BLaER1 treated with 17β-estradiol and CSF1 and Interleukin-3, amounts not matched to agents 10 nM and 100 nM (cell line): ENCODE data around the gene SSC5D.

Source experiments
- H3K27ac ChIP-seq, 11 experiments: shearing (Covaris generic); formaldehyde crosslinking; 2 replicates each; pipeline ENCODE4 v1.8.1; 2022
- H3K27me3 ChIP-seq, 11 experiments: shearing (Covaris generic); formaldehyde crosslinking; 2 replicates each; pipeline ENCODE4 v1.8.1; 2022
- H3K36me3 ChIP-seq, 11 experiments: shearing (Covaris generic); formaldehyde crosslinking; 2 replicates each; pipeline ENCODE4 v1.8.1; 2022
- H3K4me1 ChIP-seq, 10 experiments: shearing (Covaris generic); formaldehyde crosslinking; 2 replicates each; pipeline ENCODE4 v1.8.1; 2022
- H3K4me2 ChIP-seq, 11 experiments: shearing (Covaris generic); formaldehyde crosslinking; 2 replicates each; pipeline ENCODE4 v1.8.1; 2022
- H3K4me3 ChIP-seq, 10 experiments: shearing (Covaris generic); formaldehyde crosslinking; 2 replicates each; pipeline ENCODE4 v1.8.1; 2022
- H3K9ac ChIP-seq, 11 experiments: shearing (Covaris generic); formaldehyde crosslinking; 2 replicates each; pipeline ENCODE4 v1.8.1; 2022
- H3K9me3 ChIP-seq, 11 experiments: shearing (Covaris generic); formaldehyde crosslinking; replicated peaks in 1 of 11; 2 replicates each; pipeline ENCODE4 v1.8.1; 2022
- H4K20me1 ChIP-seq, 11 experiments: shearing (Covaris generic); formaldehyde crosslinking; 2 replicates each; pipeline ENCODE4 v1.8.1; 2022
- Cebpa-rat ChIP-seq, 11 experiments: shearing (Covaris generic); IDR thresholded peaks; 2 replicates each; pipeline ENCODE4 v1.8.1; 2022

SSC5D gene

GRCh38 chr19:55546822-55547614, 58.8 kb downstream of the SSC5D start:
- peak overlapping the region; percentile 10 to 53 (median 32); a peak in 15 of 20 replicates for H3K4me3 ChIP-seq

GRCh38 chr19:55549500-55550320, 61.5 kb downstream of the SSC5D start:
- H3K27ac ChIP-seq: peak overlapping the region; percentile 59 to 98 (median 77)
- TF ChIP-seq Cebpa-rat (IDR thresholded peaks at IDR 0.05): no peak
- peak overlapping the region; percentile 83 to 99 (median 91) for H3K4me2 ChIP-seq
- H3K36me3 ChIP-seq: no peaks in the 10 kb centered on the region
- peaks cover 62 to 89% (median 84%) of the 10 kb centered on the region in 10 experiments for H3K4me1 ChIP-seq
- peak overlapping the region; percentile 41 to 67 (median 52); a peak in 19 of 20 replicates for H3K4me3 ChIP-seq
- no peaks in the 10 kb centered on the region for H3K27me3 ChIP-seq
- no peaks in the 10 kb centered on the region for H3K9me3 ChIP-seq
- no peaks in the 10 kb centered on the region for H4K20me1 ChIP-seq
- peak overlapping the region; percentile 57 to 84 (median 72) for H3K9ac ChIP-seq

More at GRCh38 chr19:55546822-55547614, 58.8 kb downstream of the SSC5D start:
- Histone ChIP-seq H3K27me3 (no peaks in the 10 kb centered on the region), H3K27ac (peak overlapping the region; percentile 74 to 98 (median 83)), H3K9ac (peak overlapping the region; percentile 48 to 84 (median 71)), H3K4me2 (peak overlapping the region; percentile 83 to 98 (median 91)), H4K20me1 (no peaks in the 10 kb centered on the region), H3K36me3 (no peaks in the 10 kb centered on the region), H3K9me3 (no peaks in the 10 kb centered on the region), H3K4me1 (peaks cover 61 to 79% (median 74%) of the 10 kb centered on the region in 10 experiments)
- TF ChIP-seq Cebpa-rat (IDR thresholded peaks at IDR 0.05): no peak

DNA sequence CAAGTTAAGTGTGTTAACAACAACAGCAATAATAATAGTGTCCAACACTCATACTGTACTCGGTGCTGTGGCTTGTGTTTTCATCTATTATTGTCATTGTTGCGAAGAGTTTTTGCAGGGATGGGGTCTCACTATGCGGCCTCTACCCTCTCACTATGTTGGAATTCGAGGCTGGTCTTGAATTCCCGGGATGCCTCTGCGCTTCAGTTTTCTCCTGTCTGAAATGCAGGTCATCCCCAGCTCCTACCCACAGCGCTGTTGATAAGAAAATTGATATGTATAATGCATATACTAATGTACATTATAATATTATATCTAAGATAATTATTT, 62.0 kb downstream of the SSC5D start:
- Histone ChIP-seq H3K9ac (peak overlapping the region; percentile 57 to 84 (median 72); a peak in 21 of 22 replicates), H3K27me3 (no peaks in the 10 kb centered on the region), H3K4me2 (peak overlapping the region; percentile 83 to 99 (median 91)), H3K4me1 (peaks cover 57 to 84% (median 78%) of the 10 kb centered on the region in 10 experiments), H3K27ac (peak overlapping the region; percentile 59 to 98 (median 77); a peak in 20 of 22 replicates), H3K9me3 (no peaks in the 10 kb centered on the region), H3K4me3 (peak overlapping the region; percentile 41 to 67 (median 52); a peak in 17 of 20 replicates), H4K20me1 (no peaks in the 10 kb centered on the region), H3K36me3 (no peaks in the 10 kb centered on the region)
- TF ChIP-seq Cebpa-rat (IDR thresholded peaks at IDR 0.05): no peak

DNA sequence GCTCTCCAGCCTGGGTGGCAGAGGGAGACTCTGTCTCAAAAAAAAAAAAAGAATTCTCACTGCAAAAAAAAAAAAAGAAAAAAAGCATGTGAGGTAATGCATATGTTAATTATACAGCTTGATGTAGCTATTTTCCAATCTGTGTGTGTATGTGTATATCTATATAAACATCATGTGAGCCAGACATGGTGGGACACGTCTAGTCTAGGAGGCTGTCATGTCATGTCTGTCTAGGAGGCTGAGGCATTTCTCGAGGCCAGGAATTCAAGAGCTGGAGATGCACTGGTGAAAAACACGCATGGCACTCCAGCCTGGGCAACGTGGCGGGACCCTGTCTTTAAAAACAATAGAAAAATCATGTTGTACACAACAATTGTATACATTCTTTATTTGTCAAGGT, 64.0 kb downstream of the SSC5D start:
- no peak overlapping the region for H3K9ac ChIP-seq
- H3K4me3 ChIP-seq: no peak overlapping the region
- H3K27ac ChIP-seq: no peak overlapping the region
- H3K36me3 ChIP-seq: no peaks in the 10 kb centered on the region
- no peaks in the 10 kb centered on the region for H4K20me1 ChIP-seq
- no peaks in the 10 kb centered on the region for H3K9me3 ChIP-seq
- no peak for TF ChIP-seq Cebpa-rat (IDR thresholded peaks at IDR 0.05)
- peak overlapping the region in 8 of 11 experiments; percentile 33 to 60 (median 46); a peak in 11 of 22 replicates for H3K4me2 ChIP-seq
- no peaks in the 10 kb centered on the region for H3K27me3 ChIP-seq
- H3K4me1 ChIP-seq: peaks cover 38 to 64% (median 59%) of the 10 kb centered on the region in 10 experiments

GRCh38 chr19:55552620-55553019, 64.4 kb downstream of the SSC5D start:
- no peaks in the 10 kb centered on the region for H4K20me1 ChIP-seq
- no peaks in the 10 kb centered on the region for H3K27me3 ChIP-seq
- H3K4me3 ChIP-seq: no peak overlapping the region
- peaks cover 38 to 60% (median 57%) of the 10 kb centered on the region in 10 experiments for H3K4me1 ChIP-seq
- peak overlapping the region in 10 of 11 experiments; percentile 4 to 60 (median 38); a peak in 18 of 22 replicates for H3K4me2 ChIP-seq
- no peak overlapping the region for H3K27ac ChIP-seq
- H3K9me3 ChIP-seq: no peaks in the 10 kb centered on the region
- TF ChIP-seq Cebpa-rat (IDR thresholded peaks at IDR 0.05): no peak
- H3K9ac ChIP-seq: no peak overlapping the region; a peak in 1 of 22 replicates
- no peaks in the 10 kb centered on the region for H3K36me3 ChIP-seq

GRCh38 chr19:55553217-55554182, 65.3 kb downstream of the SSC5D start:
- H3K4me2 ChIP-seq: peak overlapping the region in 9 of 11 experiments; percentile 30 to 60 (median 40); a peak in 18 of 22 replicates
- H3K9me3 ChIP-seq: no peaks in the 10 kb centered on the region
- no peak for TF ChIP-seq Cebpa-rat (IDR thresholded peaks at IDR 0.05)
- H3K4me1 ChIP-seq: peaks cover 38 to 55% (median 50%) of the 10 kb centered on the region in 10 experiments
- no peaks in the 10 kb centered on the region for H4K20me1 ChIP-seq
- no peaks in the 10 kb centered on the region for H3K27me3 ChIP-seq
- no peak overlapping the region for H3K27ac ChIP-seq
- H3K4me3 ChIP-seq: no peak overlapping the region
- H3K9ac ChIP-seq: no peak overlapping the region; a peak in 2 of 22 replicates
- H3K36me3 ChIP-seq: no peaks in the 10 kb centered on the region

GRCh38 chr19:55554302-55554701, 66.1 kb downstream of the SSC5D start:
- H3K4me1 ChIP-seq: peaks cover 30 to 47% (median 42%) of the 10 kb centered on the region in 10 experiments
- H3K36me3 ChIP-seq: no peaks in the 10 kb centered on the region
- H3K27me3 ChIP-seq: no peaks in the 10 kb centered on the region
- H3K27ac ChIP-seq: no peak overlapping the region
- no peak overlapping the region for H3K4me3 ChIP-seq
- H3K9me3 ChIP-seq: no peaks in the 10 kb centered on the region
- no peak for TF ChIP-seq Cebpa-rat (IDR thresholded peaks at IDR 0.05)
- no peaks in the 10 kb centered on the region for H4K20me1 ChIP-seq
- H3K4me2 ChIP-seq: no peak overlapping the region
- H3K9ac ChIP-seq: no peak overlapping the region

DNA sequence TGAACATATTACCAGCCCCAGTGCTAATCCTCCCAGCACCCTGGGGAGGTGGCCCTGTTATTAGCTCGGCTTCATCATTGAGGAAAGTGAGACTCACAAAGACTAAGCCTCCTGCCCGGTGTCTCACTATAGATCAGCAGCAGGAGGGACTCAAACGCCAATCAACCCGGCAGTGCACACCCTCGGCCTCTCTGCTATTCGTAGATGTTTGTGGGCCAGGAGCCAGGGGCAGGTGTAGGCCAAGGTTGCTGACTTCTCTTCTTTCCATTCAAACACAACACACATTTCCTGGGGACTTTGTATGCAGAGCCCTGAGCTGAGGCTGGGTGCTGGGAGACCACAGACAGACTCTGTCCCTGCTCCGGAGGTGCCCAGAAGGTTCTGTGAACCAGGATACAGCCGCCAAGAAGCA, 66.5 kb downstream of the SSC5D start:
- no peaks in the 10 kb centered on the region for H3K36me3 ChIP-seq
- peaks cover 27 to 42% (median 38%) of the 10 kb centered on the region in 10 experiments for H3K4me1 ChIP-seq
- no peak overlapping the region for H3K9ac ChIP-seq
- no peak overlapping the region for H3K4me3 ChIP-seq
- H3K9me3 ChIP-seq: no peaks in the 10 kb centered on the region
- H4K20me1 ChIP-seq: no peaks in the 10 kb centered on the region
- no peak for TF ChIP-seq Cebpa-rat (IDR thresholded peaks at IDR 0.05)
- no peaks in the 10 kb centered on the region for H3K27me3 ChIP-seq
- H3K27ac ChIP-seq: no peak overlapping the region
- no peak overlapping the region for H3K4me2 ChIP-seq
